ENCODE measurements around the gene FRMD4A.

Gene FRMD4A

GRCh38 chr10:13681960-13682359 lies 648.8 kb downstream of the FRMD4A start:
- DNase-seq = no peak

GRCh38 chr10:13681528-13681927 lies 649.2 kb downstream of the FRMD4A start:
- no peak for DNase-seq

GRCh38 chr10:13681095-13681494 lies 649.6 kb downstream of the FRMD4A start:
- no peak for DNase-seq

GRCh38 chr10:13678101-13678843 lies 652.5 kb downstream of the FRMD4A start:
- DNase-seq = no peak

GRCh38 chr10:13674645-13675588 lies 655.8 kb downstream of the FRMD4A start:
- no peak for DNase-seq

- DNase-seq = no peak
Measured at GRCh38 chr10:13673156-13673555, 657.6 kb downstream of the FRMD4A start.

GRCh38 chr10:13672548-13672947 lies 658.2 kb downstream of the FRMD4A start:
- no peak for DNase-seq

GRCh38 chr10:13671904-13672303 lies 658.8 kb downstream of the FRMD4A start:
- DNase-seq = no peak

- no peak for DNase-seq
Measured at GRCh38 chr10:13670311-13670710, 660.4 kb downstream of the FRMD4A start.

GRCh38 chr10:13669901-13670300 lies 660.8 kb downstream of the FRMD4A start:
- DNase-seq = no peak

- no peak for DNase-seq
Measured at GRCh38 chr10:13669182-13669855, 661.4 kb downstream of the FRMD4A start.

- DNase-seq = no peak
Measured at GRCh38 chr10:13668126-13668525, 662.6 kb downstream of the FRMD4A start.

- DNase-seq = no peak
Measured at GRCh38 chr10:13665516-13666262, 665.0 kb downstream of the FRMD4A start.

- no peak for DNase-seq
Measured at GRCh38 chr10:13661256-13661655, 669.5 kb downstream of the FRMD4A start.

GRCh38 chr10:13660551-13660920 lies 670.2 kb downstream of the FRMD4A start:
- DNase-seq = no peak

- DNase-seq = no peak
Measured at GRCh38 chr10:13659887-13660550, 670.7 kb downstream of the FRMD4A start.

GRCh38 chr10:13658871-13659685 lies 671.6 kb downstream of the FRMD4A start:
- no peak for DNase-seq

GRCh38 chr10:13658264-13658663 lies 672.5 kb downstream of the FRMD4A start:
- DNase-seq = no peak

- no peak for DNase-seq
Measured at GRCh38 chr10:13657101-13657680, 673.5 kb downstream of the FRMD4A start.

GRCh38 chr10:13656337-13657100 lies 674.2 kb downstream of the FRMD4A start:
- DNase-seq = no peak

All from NCI-H187 treated with DMSO at 0.1 percent for 48 hours (cell line).